Gastrocnemius medialis (tissue), 4 donors: ENCODE data around the gene TIAM2.

Source experiments
- CTCF ChIP-seq, 5 experiments: fragments of 450-650 bp in 3 of 5; fragments of 200-600 bp in 2 of 5; sonication (generic) in 2 of 5; IDR thresholded peaks in 4 of 5; conservative IDR thresholded peaks in 1 of 5; 1 replicate in 4 of 5; 2 replicates in 1 of 5; pipeline ENCODE4 v1.5.1; 2016 to 2019; ENCODE audit warnings: antibody characterized with exemption in 5 of 5, mild to moderate bottlenecking in 3 of 5, moderate library complexity in 3 of 5
- POLR2A ChIP-seq, 2 donors: fragments of 450-650 bp; IDR thresholded peaks; one replicate each; pipeline ENCODE4 v1.6.1; 2017; ENCODE audit warnings: antibody characterized with exemption in 2 of 2, mild to moderate bottlenecking in 2 of 2, moderate library complexity in 2 of 2

- TF ChIP-seq CTCF (IDR thresholded peaks at IDR 0.05 in 4 of 5, conservative IDR thresholded peaks at IDR 0.05 in 1 of 5) = no peak
- no peak for TF ChIP-seq POLR2A (IDR thresholded peaks at IDR 0.05)
Measured at GRCh38 chr6:155219299-155219698, 224.2 kb downstream of the TIAM2 start.
